A549 (cell line): Measurements from ENCODE around the gene LIMK2.

ENCODE experiments used
- KDM1A ChIP-seq: fragments of 200-600 bp; sonication (generic); IDR thresholded peaks from 2 replicates; pipeline ENCODE4 v1.6.1; 2016; ENCODE audit warnings: low read depth, mild to moderate bottlenecking
- TF ChIP-seq, protein P1 (sequence below): fragments of >200 bp; sonication (Bioruptor Twin); formaldehyde crosslinking; IDR thresholded peaks from 3 replicates; pipeline ENCODE4 v1.5.1; 2016

DNA sequence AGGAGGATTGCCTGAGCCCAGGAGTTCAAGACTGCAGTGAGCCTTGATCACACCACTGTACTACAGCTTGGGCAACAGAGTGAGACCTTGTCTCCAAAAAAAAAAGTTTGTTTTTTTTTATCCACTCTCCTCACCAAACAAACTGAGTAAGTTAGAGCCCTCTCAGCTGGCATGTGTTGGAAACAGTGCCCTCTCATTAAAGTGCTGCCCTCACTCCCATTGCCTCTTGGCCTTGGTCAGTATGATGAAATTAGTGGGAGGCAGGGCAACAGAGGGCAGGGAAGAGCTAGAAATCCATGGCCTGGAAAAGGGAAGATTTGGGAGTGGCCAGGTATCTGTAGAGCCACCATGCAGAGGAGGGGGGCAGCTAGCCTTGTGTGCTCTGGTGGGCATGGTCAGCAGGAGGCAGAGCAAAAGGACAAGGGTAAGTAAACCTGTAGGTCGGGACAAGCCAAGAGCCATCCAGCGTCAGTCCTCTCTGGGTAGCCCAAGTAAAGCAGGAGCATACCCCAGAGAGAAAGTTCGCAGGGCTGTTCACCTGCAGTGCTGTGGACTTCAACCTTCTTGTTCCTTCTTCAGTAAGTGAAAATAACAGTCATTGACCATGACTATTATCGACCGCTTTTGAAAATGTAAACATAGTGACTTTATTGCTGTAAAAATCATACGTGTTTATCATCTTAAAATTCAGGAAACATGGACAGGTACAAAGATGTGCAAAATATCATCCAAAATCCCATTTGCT lies 52.0 kb downstream of the LIMK2 start:
- TF ChIP-seq, protein P1, sequence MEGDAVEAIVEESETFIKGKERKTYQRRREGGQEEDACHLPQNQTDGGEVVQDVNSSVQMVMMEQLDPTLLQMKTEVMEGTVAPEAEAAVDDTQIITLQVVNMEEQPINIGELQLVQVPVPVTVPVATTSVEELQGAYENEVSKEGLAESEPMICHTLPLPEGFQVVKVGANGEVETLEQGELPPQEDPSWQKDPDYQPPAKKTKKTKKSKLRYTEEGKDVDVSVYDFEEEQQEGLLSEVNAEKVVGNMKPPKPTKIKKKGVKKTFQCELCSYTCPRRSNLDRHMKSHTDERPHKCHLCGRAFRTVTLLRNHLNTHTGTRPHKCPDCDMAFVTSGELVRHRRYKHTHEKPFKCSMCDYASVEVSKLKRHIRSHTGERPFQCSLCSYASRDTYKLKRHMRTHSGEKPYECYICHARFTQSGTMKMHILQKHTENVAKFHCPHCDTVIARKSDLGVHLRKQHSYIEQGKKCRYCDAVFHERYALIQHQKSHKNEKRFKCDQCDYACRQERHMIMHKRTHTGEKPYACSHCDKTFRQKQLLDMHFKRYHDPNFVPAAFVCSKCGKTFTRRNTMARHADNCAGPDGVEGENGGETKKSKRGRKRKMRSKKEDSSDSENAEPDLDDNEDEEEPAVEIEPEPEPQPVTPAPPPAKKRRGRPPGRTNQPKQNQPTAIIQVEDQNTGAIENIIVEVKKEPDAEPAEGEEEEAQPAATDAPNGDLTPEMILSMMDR, result no peak
- no peak for TF ChIP-seq KDM1A
